GM23338 (cell line): ENCODE measurements around the gene NSL1. TPM values are rescaled to one million over a fixed set of nuclear protein-coding genes. Genes with fewer than 3 reads are reported as not detected.

ENCODE experiments used
- ATAC-seq: fragments of 200-7000 bp; cut with Tn5 transposase; 3 replicates; pipeline ENCODE4 v1.9.1; 2020
- DNase-seq: peaks from one replicate; pipeline ENCODE4 v3.0.0-alpha.2; 2015; ENCODE audit warnings: low spot score
- H2AFZ ChIP-seq: fragments of 200-600 bp; sonication (generic); 2 replicates; pipeline ENCODE4 v1.8.0; 2016; ENCODE audit warnings: antibody characterized with exemption, mild to moderate bottlenecking, moderate library complexity
- H3F3A ChIP-seq: fragments of 200-600 bp; sonication (generic); replicated peaks from 2 replicates; pipeline ENCODE4 v1.8.0; 2017; ENCODE audit warnings: antibody characterized with exemption, mixed run types, low read depth
- H3K27ac ChIP-seq: fragments of 200-600 bp; sonication (generic); 2 replicates; pipeline ENCODE4 v1.6.1; 2016; ENCODE audit warnings: low read depth
- H3K27me3 ChIP-seq: fragments of 200-600 bp; sonication (generic); 2 replicates; pipeline ENCODE4 v1.8.0; 2016; ENCODE audit warnings: mild to moderate bottlenecking, mixed run types, moderate library complexity; ENCODE audit not compliant: insufficient read depth
- H3K36me3 ChIP-seq: fragments of 200-600 bp; sonication (generic); 2 replicates; pipeline ENCODE4 v1.8.0; 2016; ENCODE audit warnings: mild to moderate bottlenecking; ENCODE audit not compliant: insufficient read depth
- H3K4me1 ChIP-seq: fragments of 200-600 bp; sonication (generic); 2 replicates; pipeline ENCODE4 v1.8.0; 2016; ENCODE audit warnings: mild to moderate bottlenecking, moderate library complexity; ENCODE audit not compliant: insufficient read depth
- H3K4me2 ChIP-seq: fragments of 200-600 bp; sonication (generic); 2 replicates; pipeline ENCODE4 v1.7.1; 2017; ENCODE audit warnings: mixed run types
- H3K4me3 ChIP-seq: fragments of 200-600 bp; sonication (generic); 2 replicates; pipeline ENCODE4 v1.6.1; 2016; ENCODE audit warnings: mixed run types
- H3K79me2 ChIP-seq: fragments of 200-600 bp; sonication (generic); replicated peaks from 2 replicates; pipeline ENCODE4 v1.8.0; 2017; ENCODE audit warnings: mild to moderate bottlenecking; ENCODE audit not compliant: insufficient read depth
- H3K9me2 ChIP-seq: fragments of 200-600 bp; sonication (generic); 2 replicates; pipeline ENCODE4 v1.8.0; 2017; ENCODE audit not compliant: insufficient read depth
- H4K20me1 ChIP-seq: fragments of 200-600 bp; sonication (generic); replicated peaks from 2 replicates; pipeline ENCODE4 v1.8.0; 2017; ENCODE audit warnings: mild to moderate bottlenecking; ENCODE audit not compliant: insufficient read depth
- H3K27ac Mint-ChIP-seq: 2 replicates; pipeline ENCODE4 v1.8.0; 2020; ENCODE audit warnings: inconsistent platforms, mild to moderate bottlenecking, moderate library complexity, mixed read lengths
- H3K27me3 Mint-ChIP-seq: 3 replicates; pipeline ENCODE4 v1.8.0; 2022; ENCODE audit warnings: low read depth, mild to moderate bottlenecking, moderate library complexity, mixed read lengths, inconsistent platforms; ENCODE audit not compliant: insufficient read depth, poor library complexity
- H3K36me3 Mint-ChIP-seq: 3 replicates; pipeline ENCODE4 v1.8.0; 2021; ENCODE audit warnings: low read depth, mild to moderate bottlenecking, inconsistent platforms, moderate library complexity, mixed read lengths
- H3K4me1 Mint-ChIP-seq: 3 replicates; pipeline ENCODE4 v1.8.0; 2020; ENCODE audit warnings: mild to moderate bottlenecking, inconsistent platforms, mixed read lengths
- H3K4me3 Mint-ChIP-seq: 3 replicates; pipeline ENCODE4 v1.8.0; 2021; ENCODE audit warnings: moderate library complexity, mild to moderate bottlenecking, inconsistent platforms, mixed read lengths
- H3K9me3 Mint-ChIP-seq: 3 replicates; pipeline ENCODE4 v1.8.0; 2020; ENCODE audit warnings: moderate library complexity, mild to moderate bottlenecking, inconsistent platforms, mixed read lengths
- CREB1 ChIP-seq: fragments of 250-450 bp; sonication (Bioruptor Pico); IDR thresholded peaks from 2 replicates; pipeline ENCODE4 v1.5.0; 2020; ENCODE audit warnings: low read depth, mild to moderate bottlenecking, moderate library complexity
- ETS1 ChIP-seq: IDR thresholded peaks from 2 replicates; pipeline ENCODE4 v1.6.1; 2016; ENCODE audit warnings: antibody characterized with exemption
- EZH2 ChIP-seq: fragments of 200-600 bp; sonication (generic); IDR thresholded peaks from one replicate; pipeline ENCODE4 v1.8.0; 2017; ENCODE audit warnings: antibody characterized with exemption, mild to moderate bottlenecking, low read depth; ENCODE audit not compliant: unreplicated experiment
- EZH2phosphoT487 ChIP-seq: fragments of 200-600 bp; sonication (generic); IDR thresholded peaks from one replicate; pipeline ENCODE4 v1.8.1; 2018; ENCODE audit warnings: antibody characterized with exemption; ENCODE audit not compliant: unreplicated experiment
- JUNB ChIP-seq: IDR thresholded peaks from one replicate; pipeline ENCODE4 v1.6.1; 2016; ENCODE audit warnings: antibody characterized with exemption; ENCODE audit not compliant: unreplicated experiment
- NANOG ChIP-seq: IDR thresholded peaks from 2 replicates; pipeline ENCODE4 v1.6.1; 2016; ENCODE audit warnings: antibody characterized with exemption, borderline replicate concordance
- POLR2AphosphoS5 ChIP-seq: IDR thresholded peaks from 2 replicates; pipeline ENCODE4 v1.6.1; 2016; ENCODE audit warnings: antibody characterized with exemption, low read depth
- STAT1 ChIP-seq: IDR thresholded peaks from one replicate; pipeline ENCODE4 v1.6.1; 2016; ENCODE audit warnings: antibody characterized with exemption; ENCODE audit not compliant: unreplicated experiment
- ZNF114 ChIP-seq: fragments of 250-450 bp; sonication (Bioruptor Pico); IDR thresholded peaks from 2 replicates; pipeline ENCODE4 v1.5.0; 2020; ENCODE audit warnings: mild to moderate bottlenecking, moderate library complexity
- ZNF331 ChIP-seq: fragments of 250-450 bp; sonication (Bioruptor Pico); IDR thresholded peaks from 2 replicates; pipeline ENCODE4 v1.5.0; 2020; ENCODE audit warnings: low read depth, mild to moderate bottlenecking, moderate library complexity
- polyA plus RNA-seq: library from polyadenylated mRNA; unstranded; fragments of >200 nt; fragmentation: Nextera tagmentation; extraction: Ambion mirVana; gene quantifications from 2 replicates; pipeline ENCODE4 v1.2.1, GENCODE V29; 2016
- total RNA-seq: library from RNA; depleted of rRNA; stranded (reverse); fragments of >200 nt; shearing (Covaris generic); gene quantifications from 2 replicates; pipeline ENCODE4 v1.2.3, GENCODE V29; 2014
- TF ChIP-seq, protein P1 (sequence below), 2 experiments: fragments of 200-600 bp in 1 of 2; sonication (generic) in 1 of 2; conservative IDR thresholded peaks; 2 replicates each; pipeline versions ENCODE4 v1.5.1 to v1.6.1; 2016 to 2017; ENCODE audit warnings: antibody characterized with exemption in 2 of 2, low read depth in 2 of 2, mild to moderate bottlenecking in 2 of 2, moderate library complexity in 1 of 2
- TF ChIP-seq, protein P2 (sequence below): IDR thresholded peaks from one replicate; pipeline ENCODE4 v1.6.1; 2018; ENCODE audit warnings: antibody characterized with exemption; ENCODE audit not compliant: unreplicated experiment

The NSL1 gene
- total and polyA plus RNA-seq, 2 experiments from 2014 or later, result 96.8 to 102 TPM

GRCh38 chr1:212722270-212722957, 69.2 kb downstream of the NSL1 start:
- no peaks in the 10 kb centered on the region for H3K27me3 ChIP-seq
- H3K27ac Mint-ChIP-seq, result no peak overlapping the region
- no peaks in the 10 kb centered on the region; the same call in 2 of the 3 replicates for H3K4me1 Mint-ChIP-seq
- no peak overlapping the region for H3K4me3 ChIP-seq
- no peak overlapping the region for H3K4me2 ChIP-seq
- H3K4me3 Mint-ChIP-seq, result no peak overlapping the region
- peaks cover 36% of the 10 kb centered on the region for H3K36me3 Mint-ChIP-seq
- H4K20me1 ChIP-seq, result no peaks in the 10 kb centered on the region
- ATAC-seq (no peak), DNase-seq (no peak)
- H3K9me2 ChIP-seq, result no peaks in the 10 kb centered on the region
- TF ChIP-seq EZH2phosphoT487, result no peak
- 0 out of 2 replicates have a peak overlapping the region, but pooled peaks have one; percentile 26 for H3K27ac ChIP-seq
- H3K9me3 Mint-ChIP-seq, result peaks cover 30% of the 10 kb centered on the region
- no peaks in the 10 kb centered on the region for H3K4me1 ChIP-seq
- no peaks in the 10 kb centered on the region for H3K79me2 ChIP-seq
- H3K36me3 ChIP-seq, result no peaks in the 10 kb centered on the region
- 0 out of 2 replicates have a peak, but pooled peaks cover 4% of the 10 kb centered on the region for H3F3A ChIP-seq
- H2AFZ ChIP-seq, result no peak overlapping the region
- peaks cover 1% of the 10 kb centered on the region for H3K27me3 Mint-ChIP-seq

DNA sequence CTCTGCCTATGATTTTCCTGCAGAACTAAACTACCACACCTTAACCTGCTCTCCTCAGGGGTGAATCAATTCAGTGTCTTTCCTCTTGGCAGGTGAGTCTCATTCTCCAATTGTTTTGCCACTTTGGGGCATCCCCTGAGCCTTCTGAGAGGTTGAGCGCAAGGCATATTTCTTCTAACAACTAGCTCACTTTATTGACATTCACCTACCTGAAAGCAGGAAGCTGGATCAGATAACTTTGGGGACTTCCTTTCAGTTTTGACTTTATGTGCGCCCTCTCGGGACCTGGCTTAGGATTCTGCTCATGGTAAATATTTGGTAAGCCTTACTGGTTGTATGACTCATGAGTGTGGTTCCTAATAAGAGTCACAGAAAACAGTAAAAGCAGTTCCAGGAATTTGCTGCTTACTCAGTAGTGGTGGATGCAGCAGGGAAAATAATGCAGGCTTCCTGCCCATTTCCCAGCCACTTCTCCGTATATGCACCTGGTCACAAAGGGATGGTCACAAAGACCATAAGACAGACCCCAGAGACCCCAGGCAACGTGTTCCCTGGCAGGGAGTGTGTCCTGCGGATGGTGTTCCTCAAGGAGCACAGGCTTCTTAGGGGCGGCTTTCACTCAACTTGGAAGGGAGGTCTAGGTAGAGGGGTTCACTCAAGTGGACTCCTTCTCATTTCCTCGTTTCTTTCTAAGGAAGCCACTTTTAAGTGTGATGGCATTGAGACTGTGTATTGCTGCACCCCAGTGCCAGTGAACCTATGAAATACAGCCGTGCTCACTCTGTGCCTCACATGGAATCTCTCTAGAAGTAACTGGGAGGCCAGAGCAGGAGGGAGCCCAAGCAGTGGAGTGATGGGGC, 70.0 kb downstream of the NSL1 start:
- DNase-seq (no peak), ATAC-seq (no peak)
- H3K4me1 Mint-ChIP-seq, result no peaks in the 10 kb centered on the region; the same call in 2 of the 3 replicates
- no peaks in the 10 kb centered on the region for H3K9me2 ChIP-seq
- no peaks in the 10 kb centered on the region for H3K27me3 ChIP-seq
- no peak overlapping the region for H3K4me2 ChIP-seq
- H4K20me1 ChIP-seq, result no peaks in the 10 kb centered on the region
- H3K4me3 ChIP-seq, result no peak overlapping the region
- no peaks in the 10 kb centered on the region for H3K36me3 ChIP-seq
- peaks cover 1% of the 10 kb centered on the region for H3K27me3 Mint-ChIP-seq
- H3K9me3 Mint-ChIP-seq, result peaks cover 26% of the 10 kb centered on the region
- no peaks in the 10 kb centered on the region for H3K4me1 ChIP-seq
- no peak overlapping the region for H3K4me3 Mint-ChIP-seq
- H3K79me2 ChIP-seq, result no peaks in the 10 kb centered on the region
- H3K36me3 Mint-ChIP-seq, result peaks cover 30% of the 10 kb centered on the region
- no peak overlapping the region for H3K27ac Mint-ChIP-seq
- H3K27ac ChIP-seq, result no peak overlapping the region
- H2AFZ ChIP-seq, result no peak overlapping the region
- 0 out of 2 replicates have a peak, but pooled peaks cover 4% of the 10 kb centered on the region for H3F3A ChIP-seq
- no peak for TF ChIP-seq POLR2AphosphoS5
- no peak for TF ChIP-seq EZH2phosphoT487
- TF ChIP-seq ZNF114 (CRISPR knock-in tag), result no peak
- TF ChIP-seq, protein P1, sequence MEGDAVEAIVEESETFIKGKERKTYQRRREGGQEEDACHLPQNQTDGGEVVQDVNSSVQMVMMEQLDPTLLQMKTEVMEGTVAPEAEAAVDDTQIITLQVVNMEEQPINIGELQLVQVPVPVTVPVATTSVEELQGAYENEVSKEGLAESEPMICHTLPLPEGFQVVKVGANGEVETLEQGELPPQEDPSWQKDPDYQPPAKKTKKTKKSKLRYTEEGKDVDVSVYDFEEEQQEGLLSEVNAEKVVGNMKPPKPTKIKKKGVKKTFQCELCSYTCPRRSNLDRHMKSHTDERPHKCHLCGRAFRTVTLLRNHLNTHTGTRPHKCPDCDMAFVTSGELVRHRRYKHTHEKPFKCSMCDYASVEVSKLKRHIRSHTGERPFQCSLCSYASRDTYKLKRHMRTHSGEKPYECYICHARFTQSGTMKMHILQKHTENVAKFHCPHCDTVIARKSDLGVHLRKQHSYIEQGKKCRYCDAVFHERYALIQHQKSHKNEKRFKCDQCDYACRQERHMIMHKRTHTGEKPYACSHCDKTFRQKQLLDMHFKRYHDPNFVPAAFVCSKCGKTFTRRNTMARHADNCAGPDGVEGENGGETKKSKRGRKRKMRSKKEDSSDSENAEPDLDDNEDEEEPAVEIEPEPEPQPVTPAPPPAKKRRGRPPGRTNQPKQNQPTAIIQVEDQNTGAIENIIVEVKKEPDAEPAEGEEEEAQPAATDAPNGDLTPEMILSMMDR (conservative IDR thresholded peaks at IDR 0.05; ENCODE audit: low read depth in 2 of 2), result no peak
- TF ChIP-seq EZH2, result no peak
- TF ChIP-seq CREB1, result no peak
- no peak for TF ChIP-seq NANOG
- TF ChIP-seq, protein P2, sequence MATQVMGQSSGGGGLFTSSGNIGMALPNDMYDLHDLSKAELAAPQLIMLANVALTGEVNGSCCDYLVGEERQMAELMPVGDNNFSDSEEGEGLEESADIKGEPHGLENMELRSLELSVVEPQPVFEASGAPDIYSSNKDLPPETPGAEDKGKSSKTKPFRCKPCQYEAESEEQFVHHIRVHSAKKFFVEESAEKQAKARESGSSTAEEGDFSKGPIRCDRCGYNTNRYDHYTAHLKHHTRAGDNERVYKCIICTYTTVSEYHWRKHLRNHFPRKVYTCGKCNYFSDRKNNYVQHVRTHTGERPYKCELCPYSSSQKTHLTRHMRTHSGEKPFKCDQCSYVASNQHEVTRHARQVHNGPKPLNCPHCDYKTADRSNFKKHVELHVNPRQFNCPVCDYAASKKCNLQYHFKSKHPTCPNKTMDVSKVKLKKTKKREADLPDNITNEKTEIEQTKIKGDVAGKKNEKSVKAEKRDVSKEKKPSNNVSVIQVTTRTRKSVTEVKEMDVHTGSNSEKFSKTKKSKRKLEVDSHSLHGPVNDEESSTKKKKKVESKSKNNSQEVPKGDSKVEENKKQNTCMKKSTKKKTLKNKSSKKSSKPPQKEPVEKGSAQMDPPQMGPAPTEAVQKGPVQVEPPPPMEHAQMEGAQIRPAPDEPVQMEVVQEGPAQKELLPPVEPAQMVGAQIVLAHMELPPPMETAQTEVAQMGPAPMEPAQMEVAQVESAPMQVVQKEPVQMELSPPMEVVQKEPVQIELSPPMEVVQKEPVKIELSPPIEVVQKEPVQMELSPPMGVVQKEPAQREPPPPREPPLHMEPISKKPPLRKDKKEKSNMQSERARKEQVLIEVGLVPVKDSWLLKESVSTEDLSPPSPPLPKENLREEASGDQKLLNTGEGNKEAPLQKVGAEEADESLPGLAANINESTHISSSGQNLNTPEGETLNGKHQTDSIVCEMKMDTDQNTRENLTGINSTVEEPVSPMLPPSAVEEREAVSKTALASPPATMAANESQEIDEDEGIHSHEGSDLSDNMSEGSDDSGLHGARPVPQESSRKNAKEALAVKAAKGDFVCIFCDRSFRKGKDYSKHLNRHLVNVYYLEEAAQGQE, result no peak
- no peak for TF ChIP-seq ZNF331
- no peak for TF ChIP-seq JUNB
- TF ChIP-seq ETS1, result no peak
- no peak for TF ChIP-seq STAT1
